ENCODE data around the gene GCG.

DNA sequence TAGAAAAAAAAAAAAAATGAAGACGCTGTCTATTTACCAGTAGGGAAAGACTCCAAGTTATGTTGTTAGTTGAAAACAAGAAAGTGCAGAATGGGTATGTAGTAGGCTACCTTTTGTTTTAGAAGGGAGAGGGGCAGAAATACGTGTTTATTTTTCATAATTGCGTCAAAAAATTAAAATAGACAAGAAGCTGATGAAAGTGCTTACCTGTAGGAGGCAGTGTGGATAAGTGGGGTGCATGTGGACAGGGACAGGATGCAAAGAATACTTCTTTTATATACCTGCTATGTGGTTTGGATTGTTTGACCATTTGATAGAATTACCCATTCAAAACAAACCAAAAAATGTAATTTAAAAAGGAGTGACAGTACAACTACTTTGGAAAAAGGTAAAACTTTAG lies 3.0 kb upstream of the GCG start:
- TF ChIP-seq, protein P1, sequence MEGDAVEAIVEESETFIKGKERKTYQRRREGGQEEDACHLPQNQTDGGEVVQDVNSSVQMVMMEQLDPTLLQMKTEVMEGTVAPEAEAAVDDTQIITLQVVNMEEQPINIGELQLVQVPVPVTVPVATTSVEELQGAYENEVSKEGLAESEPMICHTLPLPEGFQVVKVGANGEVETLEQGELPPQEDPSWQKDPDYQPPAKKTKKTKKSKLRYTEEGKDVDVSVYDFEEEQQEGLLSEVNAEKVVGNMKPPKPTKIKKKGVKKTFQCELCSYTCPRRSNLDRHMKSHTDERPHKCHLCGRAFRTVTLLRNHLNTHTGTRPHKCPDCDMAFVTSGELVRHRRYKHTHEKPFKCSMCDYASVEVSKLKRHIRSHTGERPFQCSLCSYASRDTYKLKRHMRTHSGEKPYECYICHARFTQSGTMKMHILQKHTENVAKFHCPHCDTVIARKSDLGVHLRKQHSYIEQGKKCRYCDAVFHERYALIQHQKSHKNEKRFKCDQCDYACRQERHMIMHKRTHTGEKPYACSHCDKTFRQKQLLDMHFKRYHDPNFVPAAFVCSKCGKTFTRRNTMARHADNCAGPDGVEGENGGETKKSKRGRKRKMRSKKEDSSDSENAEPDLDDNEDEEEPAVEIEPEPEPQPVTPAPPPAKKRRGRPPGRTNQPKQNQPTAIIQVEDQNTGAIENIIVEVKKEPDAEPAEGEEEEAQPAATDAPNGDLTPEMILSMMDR (IDR thresholded peaks at IDR 0.05): no peak
- TF ChIP-seq POLR2A (IDR thresholded peaks at IDR 0.05): no peak

Measured in lower leg skin (tissue), 3 donors.